GM19035 (cell line): ENCODE results near the gene TRIM62.

Source experiments
- ATAC-seq: cut with Tn5 transposase; IDR thresholded peaks from one replicate; pipeline ENCODE4 v1.9.1; 2021; ENCODE audit not compliant: unreplicated experiment

TRIM62 gene

DNA sequence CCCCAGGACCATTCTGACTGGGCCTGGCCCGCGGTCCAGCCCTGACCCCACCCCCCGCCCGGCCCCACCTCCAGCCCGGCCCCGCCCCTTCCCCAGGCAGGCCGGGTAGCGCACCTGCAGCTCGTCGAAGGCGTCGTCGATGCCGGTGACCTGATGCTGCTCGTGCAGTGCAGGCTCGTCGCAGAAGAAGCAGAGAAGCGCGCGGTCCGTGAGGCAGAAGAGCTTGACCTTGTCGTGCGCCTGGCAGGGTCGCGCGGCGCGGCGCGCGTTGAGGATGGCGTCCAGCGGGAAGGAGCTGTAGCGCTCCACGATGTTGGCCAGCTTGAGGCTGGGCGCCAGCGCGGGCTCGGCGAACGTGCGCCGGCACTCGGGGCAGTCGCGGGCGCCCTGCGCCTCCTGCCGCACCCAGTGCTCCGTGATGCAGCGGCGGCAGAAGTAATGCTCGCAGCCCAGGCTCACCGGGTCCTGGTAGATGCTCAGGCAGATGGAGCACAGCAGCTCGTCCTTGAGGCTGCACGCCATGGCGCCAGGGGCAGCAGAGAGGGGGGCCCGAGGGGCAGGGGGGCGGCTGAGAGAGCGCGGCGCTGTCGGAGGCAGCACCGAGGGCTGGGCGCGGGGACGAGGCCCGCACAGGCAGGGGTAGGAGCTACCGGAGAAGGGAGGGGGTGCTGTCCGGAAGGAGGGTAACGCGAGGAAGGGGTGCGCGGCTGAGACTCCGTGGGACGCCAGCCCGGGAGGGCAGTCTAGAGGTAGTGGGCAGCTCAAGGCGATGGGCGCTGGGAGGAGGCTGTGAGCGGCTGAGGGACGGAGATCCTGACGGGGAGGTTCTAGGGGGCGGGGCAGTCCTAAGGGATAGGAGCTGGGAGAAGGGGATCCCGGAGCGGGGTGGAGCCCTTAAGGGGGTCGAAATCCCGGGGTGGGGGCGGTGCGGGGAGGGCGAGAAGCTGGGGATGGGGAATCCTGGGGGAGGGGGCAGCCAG, 642 bp downstream of the TRIM62 start:
- peak; percentile 67 for ATAC-seq

DNA sequence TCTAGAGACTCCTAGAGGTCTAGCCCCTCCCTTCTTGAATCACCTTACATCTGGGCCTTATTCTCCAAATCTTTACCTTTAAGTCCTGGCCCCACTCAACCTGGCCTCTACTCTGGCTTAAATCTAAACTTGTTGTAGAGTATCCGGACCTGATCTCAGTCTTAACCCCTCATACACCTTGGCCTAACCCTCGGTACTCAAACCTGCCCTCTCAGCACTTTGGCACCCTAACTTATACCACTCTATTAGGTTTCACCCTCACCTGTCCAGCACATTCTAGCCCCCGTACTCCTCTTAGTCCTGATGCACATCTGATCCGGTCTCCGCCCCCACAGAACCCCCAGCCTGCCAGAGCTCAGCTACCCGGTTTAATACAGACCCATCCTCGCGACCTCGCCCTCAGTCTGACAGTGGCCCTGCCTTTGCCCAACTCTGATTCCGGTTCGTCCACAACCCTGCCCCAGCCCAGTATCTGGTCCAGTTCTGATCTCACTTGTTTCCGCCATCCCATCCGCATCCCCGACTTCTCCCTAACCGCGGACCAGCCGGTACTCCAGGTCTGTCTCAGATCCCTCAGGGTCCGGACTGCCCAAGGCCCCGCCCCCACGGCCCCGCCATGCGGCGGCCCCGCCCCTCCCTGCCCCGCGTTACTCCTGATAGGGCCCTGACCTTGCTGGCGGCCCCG, 1.5 kb downstream of the TRIM62 start:
- no peak for ATAC-seq

DNA sequence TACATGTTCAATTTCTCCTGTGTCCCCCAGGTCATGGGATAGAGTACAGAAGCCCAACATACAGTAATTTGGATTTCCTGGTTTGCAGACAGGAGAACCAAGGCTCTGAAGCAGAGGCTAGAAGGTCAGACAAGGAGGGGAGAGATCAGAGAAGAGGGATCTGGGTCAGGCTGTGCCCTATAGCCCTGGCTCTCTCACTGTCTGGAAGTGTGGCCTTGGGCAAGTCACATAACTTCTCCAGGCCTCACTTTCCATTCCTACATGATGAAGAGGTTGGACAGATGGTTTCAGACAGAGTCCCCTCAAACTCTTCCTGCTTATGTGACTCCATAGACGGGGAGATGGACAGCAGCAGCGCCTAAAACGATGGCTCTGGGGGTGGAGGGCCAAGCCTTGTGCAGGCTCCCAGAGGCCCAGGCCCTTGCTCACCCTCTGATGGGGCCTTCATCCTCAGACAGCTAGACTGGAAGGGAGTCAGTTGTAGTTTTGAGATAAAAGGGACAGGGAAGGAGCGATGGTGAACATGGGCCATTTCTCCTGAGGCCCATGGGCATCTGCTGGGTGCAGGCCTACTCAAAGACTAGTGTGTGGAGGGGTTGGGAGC, 2.9 kb downstream of the TRIM62 start:
- ATAC-seq, result no peak

DNA sequence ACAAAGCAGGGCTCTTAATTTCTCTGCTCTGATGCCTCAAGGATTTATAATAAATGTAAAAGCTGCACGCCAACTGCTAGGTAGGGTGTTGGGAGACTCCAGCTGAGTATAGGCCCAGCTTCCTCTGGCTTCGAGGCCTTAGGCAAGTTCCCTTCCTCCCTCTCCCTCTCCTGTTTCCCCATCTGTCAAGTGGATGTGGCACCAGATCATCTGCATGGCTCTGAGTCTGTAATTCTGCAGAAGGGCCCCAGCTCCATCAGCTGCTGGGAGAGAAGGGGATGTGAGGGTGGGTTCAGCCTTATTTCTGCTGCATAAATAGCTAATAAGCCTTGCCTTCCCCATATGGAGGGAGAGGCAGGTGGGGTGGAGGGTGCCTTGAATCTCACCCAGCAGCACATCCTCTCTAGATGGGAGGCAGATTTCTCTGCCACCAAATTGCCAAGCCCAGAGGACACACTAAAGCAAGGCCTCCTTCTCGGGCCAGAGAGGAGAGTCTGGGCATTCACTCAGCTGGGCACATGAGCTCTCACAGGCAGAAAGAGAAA, 3.8 kb downstream of the TRIM62 start:
- ATAC-seq, result no peak

DNA sequence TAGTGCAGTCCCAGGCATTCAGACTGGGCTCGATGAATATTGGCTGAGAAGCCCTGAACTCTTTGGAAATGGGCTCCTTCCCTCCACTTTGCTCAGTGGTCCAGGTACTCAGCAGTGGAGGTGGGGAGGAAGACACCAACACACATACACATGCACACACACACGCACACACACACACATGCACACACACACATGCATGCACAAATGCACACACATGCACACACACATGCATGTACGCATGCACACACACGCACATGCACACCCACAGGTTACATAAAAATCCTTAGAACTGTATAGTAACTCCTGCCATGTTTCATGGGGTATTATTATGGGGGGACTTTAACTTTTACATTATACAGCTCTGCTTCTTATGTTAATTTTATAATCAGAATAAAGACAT, 5.0 kb downstream of the TRIM62 start:
- ATAC-seq, result no peak

DNA sequence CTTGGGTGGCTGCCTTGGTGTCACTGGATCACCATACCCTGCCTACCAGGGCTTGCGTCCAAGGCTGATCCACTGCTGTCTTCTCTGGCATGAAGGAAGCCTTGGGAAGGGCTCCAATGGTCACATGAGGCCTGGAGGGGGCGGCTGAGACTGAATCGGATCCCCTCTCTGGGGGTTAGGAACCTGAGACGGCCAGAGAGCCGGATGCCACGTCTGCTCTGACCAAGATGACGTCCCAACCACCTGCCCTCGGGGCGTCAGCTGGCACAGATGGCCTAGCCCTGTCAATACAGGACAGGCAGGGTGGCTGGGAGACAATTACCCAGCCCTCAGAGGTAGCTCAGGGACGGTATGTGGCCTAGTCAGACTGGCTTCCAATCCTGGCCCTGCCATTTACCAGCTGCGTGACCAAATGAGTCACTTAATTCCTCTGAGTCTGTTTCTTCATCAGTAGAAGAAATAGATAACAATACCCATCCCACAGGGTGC, 5.4 kb downstream of the TRIM62 start:
- ATAC-seq, result no peak

DNA sequence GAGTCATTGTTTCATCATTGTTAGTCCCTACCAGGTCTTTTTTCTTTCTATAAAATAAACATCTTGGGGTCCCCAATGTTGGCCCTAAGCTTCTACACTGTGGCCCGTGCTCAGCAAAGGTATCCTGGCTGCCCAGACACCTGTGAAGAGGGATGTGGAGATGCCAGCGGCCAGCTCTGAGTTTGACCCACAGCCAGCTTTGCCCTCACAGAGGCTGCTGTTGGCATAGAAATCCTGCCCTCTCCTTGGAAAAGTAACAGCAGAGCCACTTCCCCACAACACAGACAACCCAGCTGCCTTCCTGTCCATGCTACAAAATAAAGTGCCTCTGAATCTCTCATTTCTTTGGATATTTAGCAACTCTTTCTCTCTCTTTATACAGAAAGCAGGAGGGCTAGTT, 6.0 kb downstream of the TRIM62 start:
- ATAC-seq, result no peak

DNA sequence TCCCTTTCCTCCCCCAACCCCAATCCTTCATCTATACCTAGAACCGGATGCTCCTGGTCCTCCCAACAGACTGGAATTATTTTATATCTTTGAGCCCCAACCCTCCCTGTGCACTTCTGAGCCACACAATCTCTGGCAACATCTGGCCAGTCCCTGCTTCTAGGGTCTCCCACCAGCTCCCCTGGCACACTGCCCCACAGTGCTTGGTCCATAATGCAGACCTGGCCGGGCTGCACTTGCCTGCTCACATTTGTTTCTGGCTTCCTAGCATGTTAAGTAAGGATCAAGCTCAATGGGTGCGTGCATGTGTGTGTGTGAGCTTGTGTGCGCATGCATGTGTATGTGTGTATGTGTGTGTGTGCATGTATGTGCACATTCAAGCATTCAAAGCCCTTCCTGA, 8.8 kb downstream of the TRIM62 start:
- no peak for ATAC-seq

DNA sequence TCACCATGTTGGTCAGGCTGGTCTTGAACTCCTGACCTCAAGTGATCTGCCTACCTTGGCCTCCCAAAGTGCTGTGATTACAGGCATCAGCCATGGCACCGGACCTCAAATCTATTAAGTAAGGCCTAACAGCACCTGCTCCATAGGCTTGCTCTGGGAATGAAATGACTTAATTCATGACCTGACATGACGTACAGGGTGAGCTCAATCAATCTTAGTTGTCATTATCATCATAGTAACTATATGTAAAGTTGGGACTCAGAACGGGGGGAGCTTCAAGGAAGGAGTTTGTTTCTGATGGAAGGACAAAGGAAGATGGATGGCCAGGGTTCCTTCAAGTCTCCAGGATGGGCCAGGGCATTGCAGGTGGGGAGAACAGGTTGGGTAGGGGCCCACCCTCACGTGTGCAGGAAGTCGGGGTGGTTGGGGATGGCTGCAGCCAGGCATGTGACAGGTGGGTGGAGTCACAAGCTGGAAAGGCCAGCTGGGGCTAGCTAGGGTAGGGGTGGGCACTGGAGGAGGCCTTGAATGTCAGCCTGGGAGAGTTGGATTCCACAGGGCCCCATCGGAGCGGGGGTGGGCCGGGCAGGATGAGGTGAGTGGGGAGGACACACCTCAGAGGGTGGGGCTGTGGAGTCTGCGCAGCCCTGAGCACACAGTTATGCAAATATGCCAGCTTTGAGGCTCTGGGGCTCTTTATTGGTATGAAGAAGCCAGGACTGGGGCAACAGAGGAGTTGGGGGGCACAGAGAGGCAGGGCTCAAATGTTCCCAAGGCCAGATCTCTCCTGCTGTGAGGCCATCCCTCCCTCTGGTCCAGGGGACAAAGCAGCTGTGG, 9.6 kb downstream of the TRIM62 start:
- no peak for ATAC-seq

DNA sequence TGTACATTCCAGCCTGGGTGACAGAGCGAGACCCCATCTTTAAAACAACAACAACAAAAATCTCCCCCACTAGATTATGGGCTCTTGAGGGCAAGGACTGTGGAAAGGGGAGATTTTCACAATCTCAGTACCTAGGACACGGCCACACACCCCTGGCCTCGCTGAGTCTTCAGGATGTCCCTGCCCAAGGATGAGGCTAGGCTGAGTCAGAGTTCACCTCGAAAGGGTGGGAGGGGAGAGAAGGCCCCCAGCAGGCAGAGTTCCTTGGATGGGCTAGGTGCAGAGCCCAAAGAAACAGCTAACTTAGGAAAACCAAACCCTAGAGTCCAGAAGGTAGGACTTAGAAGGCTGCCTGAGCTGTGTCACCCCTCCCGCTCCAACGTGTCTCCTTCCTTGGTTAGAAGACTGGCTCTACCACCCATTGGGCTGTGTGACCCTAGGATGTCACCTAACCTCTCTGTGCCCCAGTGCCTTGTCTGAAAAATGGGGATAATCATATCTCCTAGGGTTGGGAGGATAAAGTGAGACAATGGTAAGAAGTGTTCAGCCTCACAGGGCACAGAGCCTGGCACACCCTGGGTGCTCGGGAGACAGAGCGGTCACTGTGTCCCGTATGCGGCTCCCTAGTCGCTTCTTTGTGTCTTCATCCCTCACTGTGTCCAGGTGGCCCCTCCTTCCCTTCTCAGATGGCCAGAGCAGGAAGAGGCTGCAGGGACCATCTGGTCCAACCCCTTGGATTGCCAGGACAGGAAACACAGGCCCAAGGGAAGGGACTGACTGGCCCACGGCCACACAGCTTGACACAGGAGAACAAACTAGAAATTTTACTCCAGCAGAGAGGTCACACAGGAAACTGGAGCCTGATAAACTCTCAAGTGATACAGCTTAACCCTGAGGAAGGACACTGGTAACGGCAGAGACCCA, 11.2 kb downstream of the TRIM62 start:
- no peak for ATAC-seq

DNA sequence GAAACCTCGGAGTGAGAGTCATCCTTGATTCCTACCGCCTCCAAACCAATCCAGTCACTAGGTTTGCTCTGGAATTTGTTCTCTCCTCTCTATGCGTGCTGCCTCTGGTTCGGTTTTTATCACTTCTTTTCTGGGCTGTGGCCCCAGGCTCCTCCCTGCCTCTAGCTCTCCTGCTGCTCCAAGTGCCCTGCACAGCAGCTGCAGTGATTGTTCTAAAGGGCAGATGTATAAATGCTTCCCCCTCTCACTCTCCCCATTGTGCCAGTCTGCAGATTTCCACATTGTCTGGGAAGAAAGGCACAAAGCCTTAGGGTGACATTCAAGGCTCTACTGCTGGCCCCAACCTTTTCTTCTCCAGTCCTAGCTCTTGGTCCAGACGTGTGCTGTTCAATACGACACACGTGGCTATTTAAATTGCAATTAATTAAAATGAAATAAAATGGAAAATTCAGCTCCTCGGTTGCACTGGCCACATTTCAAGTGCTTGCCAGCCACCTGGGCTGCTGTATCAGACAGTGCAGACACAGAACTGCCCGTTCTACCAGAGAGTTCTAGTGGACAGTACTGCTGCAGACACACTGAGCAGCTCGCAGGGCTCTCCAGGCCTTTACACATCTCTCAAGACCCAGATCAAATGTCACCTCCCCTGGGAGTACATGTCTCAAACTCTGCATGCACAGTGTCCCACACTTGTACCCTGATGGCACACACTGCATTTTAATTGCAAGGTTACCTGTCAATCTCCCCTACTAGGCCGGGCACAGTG, 12.4 kb downstream of the TRIM62 start:
- no peak for ATAC-seq

DNA sequence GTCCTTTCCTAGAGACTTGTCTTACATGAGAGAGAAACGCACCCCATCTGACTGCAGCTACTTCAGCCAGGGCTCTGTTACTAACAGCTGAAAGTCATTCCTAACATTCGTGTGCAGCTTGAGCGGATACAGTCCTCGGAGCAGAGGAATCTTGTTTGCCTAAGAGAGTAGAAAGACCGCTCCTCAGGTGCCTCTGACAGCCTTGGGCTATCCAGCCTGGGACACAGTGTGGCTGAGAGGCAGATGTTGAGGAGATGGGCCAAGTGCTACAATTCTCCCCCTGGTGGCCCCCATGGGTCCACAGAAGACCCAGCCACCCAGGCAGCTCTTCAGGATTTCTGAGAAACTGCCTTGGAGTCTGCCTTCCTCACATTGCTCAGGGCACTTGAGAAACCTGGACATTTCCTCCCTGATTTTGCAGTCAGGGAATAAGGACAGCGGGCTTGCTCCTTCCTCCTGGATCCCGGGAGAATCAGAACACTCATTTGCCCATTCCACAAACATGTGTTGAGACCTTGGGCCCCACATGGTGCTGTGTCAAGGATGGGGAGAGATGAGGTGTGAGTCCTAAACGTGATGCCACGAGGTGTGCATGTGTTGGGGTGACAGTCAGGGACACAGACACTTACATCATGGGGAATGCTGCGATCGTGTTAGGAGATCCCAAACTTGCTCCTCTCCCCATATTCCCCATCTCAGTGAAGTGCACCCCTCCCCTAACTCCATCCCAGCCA, 13.1 kb downstream of the TRIM62 start:
- no peak for ATAC-seq

DNA sequence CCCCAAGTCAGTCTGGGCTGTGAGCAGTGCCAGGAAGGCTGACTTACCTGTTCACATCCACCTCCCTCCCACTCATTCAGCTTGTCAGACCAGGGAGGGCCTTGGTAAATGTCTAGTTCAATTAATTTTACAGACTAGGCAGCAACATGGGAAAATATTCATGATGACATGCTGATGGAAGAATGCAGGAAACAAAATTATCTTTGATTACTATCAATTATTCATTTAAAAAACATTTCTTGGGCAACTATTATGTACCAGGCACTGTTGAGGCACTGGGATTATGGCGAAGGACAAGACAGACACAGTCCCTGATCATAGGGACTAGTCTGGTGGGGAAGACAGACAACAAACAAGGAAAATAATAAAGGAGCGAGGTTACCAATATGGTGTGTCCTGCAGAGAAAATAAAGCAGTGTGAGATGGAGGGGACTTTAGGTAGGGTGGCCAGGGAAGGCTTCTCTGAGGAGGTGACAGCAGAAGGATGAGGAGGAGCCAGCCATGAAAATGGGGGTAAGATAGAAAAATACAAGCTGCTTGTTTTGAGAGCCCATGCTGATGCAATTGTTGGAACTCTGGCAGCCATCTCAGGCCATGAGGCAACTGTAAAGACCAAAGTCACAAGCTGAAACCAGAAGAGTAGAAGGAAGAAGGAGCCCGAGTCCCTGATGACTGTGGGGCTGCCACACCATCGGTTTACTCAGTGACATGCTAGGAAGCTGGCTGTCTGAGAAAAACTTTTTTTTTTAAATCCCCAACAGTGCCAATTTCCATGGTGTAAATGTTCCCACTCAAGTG, 14.0 kb downstream of the TRIM62 start:
- no peak for ATAC-seq

DNA sequence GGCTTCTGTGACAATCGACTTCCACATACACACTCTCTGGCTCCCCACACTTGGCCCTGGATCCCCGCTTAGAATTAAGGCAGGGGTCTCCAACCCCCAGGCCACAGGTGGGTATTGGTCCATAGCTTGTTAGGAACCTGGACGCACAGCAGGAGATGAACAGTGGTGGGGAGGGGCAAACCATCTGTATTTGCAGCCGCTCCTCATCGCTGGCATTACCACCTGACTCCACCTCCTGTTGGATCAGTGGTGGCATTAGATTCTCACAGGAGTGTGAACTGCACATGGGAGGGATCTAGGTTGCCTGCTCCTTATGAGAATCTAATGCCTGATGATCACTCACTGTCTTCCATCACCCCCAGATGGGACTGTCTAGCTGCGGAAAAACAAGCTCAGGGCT, 16.0 kb downstream of the TRIM62 start:
- ATAC-seq, result no peak

DNA sequence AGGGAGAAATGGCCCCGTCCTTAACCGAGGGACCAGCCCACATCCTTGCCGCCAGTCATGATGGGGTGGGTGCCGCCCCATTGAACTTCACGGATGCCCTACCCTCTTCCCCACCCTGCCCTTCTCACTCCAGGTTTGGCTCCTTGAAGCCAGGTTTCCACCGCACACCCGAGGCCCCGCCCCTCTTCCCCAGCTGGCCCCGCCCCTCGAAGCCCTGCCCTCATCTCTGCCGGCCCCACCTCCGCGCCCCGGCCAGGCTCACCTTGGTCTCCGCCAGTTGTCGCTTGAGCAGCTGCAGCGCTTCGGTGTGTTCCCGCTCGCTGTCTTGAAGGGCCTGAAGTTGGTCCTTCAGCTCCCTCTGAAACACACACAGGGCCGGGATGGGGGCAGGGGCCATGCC, 16.6 kb downstream of the TRIM62 start:
- no peak for ATAC-seq

DNA sequence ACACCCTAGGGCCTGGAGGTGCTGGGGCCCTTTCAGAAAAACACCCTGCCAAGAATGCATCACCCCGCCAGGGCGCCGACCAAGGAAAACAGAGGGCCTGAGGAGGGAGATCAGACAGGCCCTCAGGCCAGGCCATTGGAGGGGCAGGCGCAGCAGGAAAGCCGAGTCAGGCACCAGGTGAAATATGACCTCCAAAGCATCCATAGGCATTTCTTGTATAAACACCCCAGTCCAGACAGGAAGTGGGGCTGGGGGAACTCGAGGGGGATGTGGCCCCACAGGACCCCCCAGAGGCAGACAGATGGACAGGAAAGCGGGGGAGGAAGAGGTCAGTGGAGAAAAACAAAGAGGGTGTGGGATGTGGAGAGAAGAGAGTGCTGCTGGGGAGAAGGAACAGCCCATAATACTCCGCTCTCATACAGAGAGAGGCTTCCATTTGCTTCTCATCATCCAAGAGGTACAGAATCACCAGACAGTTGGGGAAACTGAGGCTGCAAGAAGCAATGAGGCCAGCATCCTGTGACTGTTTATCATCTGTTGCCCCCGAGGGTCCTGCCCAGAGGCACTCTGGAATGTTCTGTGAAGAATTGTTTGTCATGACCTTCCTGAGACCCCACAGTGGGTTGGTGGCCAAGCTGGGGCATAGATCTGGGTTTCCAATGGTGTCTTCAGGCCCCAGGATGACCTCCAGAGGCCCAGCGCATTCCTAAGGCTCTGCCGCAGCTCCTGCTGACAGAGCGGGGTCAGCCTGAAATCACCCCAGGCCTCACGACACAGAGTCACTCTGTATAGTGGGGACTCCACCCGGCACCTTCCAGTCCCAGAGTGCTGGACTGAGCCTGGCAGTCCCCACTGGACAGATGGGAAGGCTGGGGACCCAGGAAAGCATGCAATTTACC, 18.0 kb downstream of the TRIM62 start:
- no peak for ATAC-seq
